Activated CD4-positive, alpha-beta memory T cell treated with anti-CD3 and anti-CD28 coated beads, Interleukin-2, amount 10 ng/mL, durations not matched to agents 7 days and 5 days (primary cell): Measurements from ENCODE around the gene LRRC49. TPM values are rescaled to one million over a fixed set of nuclear protein-coding genes. Genes with fewer than 3 reads are reported as not detected.
"Not testable (repeated sequence)": the region's sequence is repeated elsewhere in the genome, so short reads cannot be mapped to it uniquely, and the experiment has no call there.

Source experiments
- CTCF ChIA-PET: fragments of 350-600 bp; sonication (Branson Sonifier 250); formaldehyde crosslinking; loops from one replicate; lab custom pipeline; 2021; ENCODE audit warnings: antibody characterized with exemption, inconsistent platforms; lab: Charles Lee
- POLR2A ChIA-PET: fragments of 350-600 bp; sonication (Branson Sonifier 250); formaldehyde crosslinking; loops from one replicate; lab custom pipeline; 2021; ENCODE audit warnings: antibody characterized with exemption; lab: Charles Lee
- DNase-seq: peaks from one replicate; pipeline ENCODE4 v3.0.0-alpha.2; 2020
- H3K27ac Mint-ChIP-seq: one replicate; pipeline ENCODE4 v1.8.0; 2021; ENCODE audit warnings: mild to moderate bottlenecking, mixed read lengths
- H3K27me3 Mint-ChIP-seq: one replicate; pipeline ENCODE4 v1.8.0; 2021; ENCODE audit warnings: mixed read lengths
- H3K36me3 Mint-ChIP-seq: one replicate; pipeline ENCODE4 v1.8.0; 2021; ENCODE audit warnings: low read depth, mixed read lengths
- H3K4me1 Mint-ChIP-seq: one replicate; pipeline ENCODE4 v1.8.0; 2021; ENCODE audit warnings: mixed read lengths
- H3K4me3 Mint-ChIP-seq: one replicate; pipeline ENCODE4 v1.8.0; 2021; ENCODE audit warnings: mild to moderate bottlenecking, mixed read lengths
- H3K9me3 Mint-ChIP-seq: one replicate; pipeline ENCODE4 v1.8.0; 2021; ENCODE audit warnings: mixed read lengths
- total RNA-seq, 2 experiments: library from RNA; stranded (reverse); gene quantifications; one replicate each; pipeline ENCODE4 v1.2.3, GENCODE V29; 2021

The LRRC49 gene
- total RNA-seq, 2 experiments from 2014 or later, result not detected

GRCh38 chr15:70922119-70922518, 29.5 kb downstream of the LRRC49 start:
- no peak overlapping the region for H3K27ac Mint-ChIP-seq

GRCh38 chr15:70923311-70924080, 30.9 kb downstream of the LRRC49 start:
- no peak for DNase-seq
- Mint-ChIP-seq H3K27ac (no peak overlapping the region), H3K9me3 (peaks cover 3% of the 10 kb centered on the region), H3K4me1 (peaks cover 3% of the 10 kb centered on the region), H3K4me3 (no peak overlapping the region), H3K27me3 (peaks cover 10% of the 10 kb centered on the region), H3K36me3 (no peaks in the 10 kb centered on the region)
- ChIA-PET CTCF (no interaction called here), POLR2A (no interaction called here)

More at GRCh38 chr15:70922119-70922518, 29.5 kb downstream of the LRRC49 start:
- H3K36me3 Mint-ChIP-seq, result no peaks in the 10 kb centered on the region
- H3K9me3 Mint-ChIP-seq, result peaks cover 3% of the 10 kb centered on the region
- CTCF ChIA-PET, result no interaction called here
- peaks cover 10% of the 10 kb centered on the region for H3K27me3 Mint-ChIP-seq
- peaks cover 3% of the 10 kb centered on the region for H3K4me1 Mint-ChIP-seq
- POLR2A ChIA-PET, result no interaction called here
- no peak for DNase-seq
- no peak overlapping the region for H3K4me3 Mint-ChIP-seq

GRCh38 chr15:70926914-70927313, 34.3 kb downstream of the LRRC49 start:
- CTCF ChIA-PET, H3K9me3 Mint-ChIP-seq, H3K36me3 Mint-ChIP-seq, H3K4me3 Mint-ChIP-seq, DNase-seq, H3K4me1 Mint-ChIP-seq, H3K27ac Mint-ChIP-seq, POLR2A ChIA-PET: not testable (repeated sequence)
- peaks cover 15% of the 10 kb centered on the region for H3K27me3 Mint-ChIP-seq

- DNase-seq, result no peak
- Mint-ChIP-seq H3K27ac (no peak overlapping the region), H3K27me3 (peaks cover 17% of the 10 kb centered on the region), H3K36me3 (no peaks in the 10 kb centered on the region), H3K4me3 (no peak overlapping the region), H3K9me3 (no peaks in the 10 kb centered on the region), H3K4me1 (peaks cover 2% of the 10 kb centered on the region)
- CTCF ChIA-PET, result no interaction called here
- POLR2A ChIA-PET, result no interaction called here
These were observed 39.2 kb downstream of the LRRC49 start for GRCh38 chr15:70931821-70932220.

- H3K27me3 Mint-ChIP-seq, result peaks cover 16% of the 10 kb centered on the region
- no peak overlapping the region for H3K4me3 Mint-ChIP-seq
- DNase-seq, result no peak
- CTCF ChIA-PET, result no interaction called here
- POLR2A ChIA-PET, result no interaction called here
- H3K9me3 Mint-ChIP-seq, result no peaks in the 10 kb centered on the region
- no peaks in the 10 kb centered on the region for H3K36me3 Mint-ChIP-seq
- no peaks in the 10 kb centered on the region for H3K4me1 Mint-ChIP-seq
- no peak overlapping the region for H3K27ac Mint-ChIP-seq
These were observed 39.8 kb downstream of the LRRC49 start for GRCh38 chr15:70932397-70932796.

GRCh38 chr15:70933411-70933810, 40.8 kb downstream of the LRRC49 start:
- Mint-ChIP-seq H3K4me3 (no peak overlapping the region), H3K27ac (no peak overlapping the region), H3K36me3 (no peaks in the 10 kb centered on the region), H3K27me3 (peaks cover 16% of the 10 kb centered on the region), H3K9me3 (no peaks in the 10 kb centered on the region), H3K4me1 (no peaks in the 10 kb centered on the region)
- no peak for DNase-seq
- ChIA-PET POLR2A (no interaction called here), CTCF (no interaction called here)

DNA sequence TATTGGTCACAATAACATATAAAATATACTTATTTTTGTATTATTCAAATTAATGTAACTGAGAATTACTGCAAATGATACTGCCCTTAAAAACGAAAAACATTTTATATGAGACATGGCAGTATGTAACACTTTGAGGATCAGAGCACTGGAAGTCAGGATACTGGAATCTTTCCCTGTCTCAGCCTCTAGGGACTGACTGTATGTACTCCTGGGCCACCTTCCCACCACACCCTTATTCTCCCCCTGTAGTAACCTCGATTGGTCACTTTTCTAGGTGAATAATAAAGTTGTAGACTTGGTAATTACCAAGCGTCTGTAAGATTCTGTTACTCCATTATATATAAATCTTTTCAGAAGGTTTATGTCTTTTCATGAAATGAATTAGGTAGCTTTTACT, 43.0 kb downstream of the LRRC49 start:
- ChIA-PET CTCF (no interaction called here), POLR2A (no interaction called here)
- H3K4me3 Mint-ChIP-seq, result no peak overlapping the region
- H3K9me3 Mint-ChIP-seq, result no peaks in the 10 kb centered on the region
- no peaks in the 10 kb centered on the region for H3K4me1 Mint-ChIP-seq
- peaks cover 11% of the 10 kb centered on the region for H3K27me3 Mint-ChIP-seq
- no peak for DNase-seq
- H3K27ac Mint-ChIP-seq, result no peak overlapping the region
- H3K36me3 Mint-ChIP-seq, result no peaks in the 10 kb centered on the region

- CTCF ChIA-PET, result no interaction called here
- H3K4me1 Mint-ChIP-seq, result no peaks in the 10 kb centered on the region
These were observed 43.7 kb downstream of the LRRC49 start for GRCh38 chr15:70936326-70936725.

DNA sequence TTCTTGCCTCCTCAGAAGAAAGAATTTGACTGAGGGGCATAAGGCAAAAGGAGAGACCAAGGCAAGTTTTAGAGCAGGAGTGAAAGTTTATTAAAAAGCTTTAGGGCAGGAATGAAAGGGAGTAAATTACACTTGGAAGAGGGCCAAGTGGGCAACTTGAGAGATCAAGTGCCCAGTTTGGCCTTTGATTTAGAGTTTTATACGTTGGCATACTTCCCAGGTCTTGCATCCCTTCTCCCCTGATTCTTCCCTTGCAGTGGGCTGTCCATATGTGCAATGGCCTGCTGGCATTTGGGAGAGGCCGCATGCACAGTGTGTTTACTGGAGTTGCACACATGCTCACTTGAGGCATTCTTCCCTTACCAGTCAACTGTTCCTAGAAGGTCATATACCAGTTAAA, 50.7 kb downstream of the LRRC49 start:
- H3K4me3 Mint-ChIP-seq, H3K36me3 Mint-ChIP-seq, POLR2A ChIA-PET, CTCF ChIA-PET, DNase-seq, H3K27me3 Mint-ChIP-seq, H3K4me1 Mint-ChIP-seq, H3K9me3 Mint-ChIP-seq, H3K27ac Mint-ChIP-seq: not testable (repeated sequence)

More at GRCh38 chr15:70936326-70936725, 43.7 kb downstream of the LRRC49 start:
- Mint-ChIP-seq H3K9me3 (no peaks in the 10 kb centered on the region), H3K27ac (no peak overlapping the region), H3K4me3 (no peak overlapping the region), H3K36me3 (no peaks in the 10 kb centered on the region), H3K27me3 (peaks cover 11% of the 10 kb centered on the region)
- no peak for DNase-seq
- POLR2A ChIA-PET, result no interaction called here

DNA sequence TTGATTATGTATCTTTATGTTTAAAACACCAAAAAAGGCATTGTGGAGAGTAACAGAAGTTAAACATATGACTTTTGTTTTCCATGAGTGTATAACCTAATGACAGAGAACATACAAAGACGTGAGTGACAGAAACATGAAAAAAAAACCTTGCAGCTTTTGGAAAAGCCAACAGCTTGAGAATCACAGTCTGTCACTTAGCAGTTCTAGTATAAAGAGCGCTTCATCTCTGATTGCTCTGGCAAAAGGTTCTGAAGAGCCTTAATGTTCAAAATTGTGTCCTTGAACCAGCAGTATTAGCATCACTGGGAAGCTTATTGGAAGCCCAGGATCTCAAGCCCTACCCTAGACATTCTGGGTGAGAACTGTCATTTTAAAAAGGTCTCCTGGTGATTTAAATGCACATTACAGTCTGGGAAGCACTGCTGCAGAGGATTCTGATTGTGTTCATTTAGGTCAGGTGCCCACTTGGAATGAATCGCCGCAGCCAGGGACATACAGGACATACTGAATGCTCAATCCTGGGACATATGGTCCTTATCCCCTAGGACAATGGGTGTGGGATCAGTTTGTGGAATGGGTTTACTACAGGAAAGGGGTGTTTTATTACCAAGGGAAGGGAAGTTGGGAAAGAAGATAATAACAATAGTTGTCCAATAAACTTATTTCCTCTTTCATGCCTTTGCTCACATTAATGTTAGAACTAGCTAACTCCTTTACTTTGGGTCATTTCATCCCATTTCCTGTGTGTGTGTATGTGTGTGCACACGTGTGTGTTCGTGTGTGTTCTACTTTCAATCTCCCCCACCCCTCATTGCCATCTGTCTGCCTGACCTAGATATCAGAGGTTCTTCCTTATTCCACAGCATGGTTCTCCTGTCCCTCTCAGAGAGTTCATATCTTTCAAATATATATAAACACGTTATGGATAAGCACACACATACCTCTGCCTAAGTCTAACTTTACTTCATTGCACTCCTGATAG, 55.0 kb downstream of the LRRC49 start:
- ChIA-PET CTCF (no interaction called here), POLR2A (no interaction called here)
- Mint-ChIP-seq H3K4me3 (no peak overlapping the region), H3K4me1 (no peaks in the 10 kb centered on the region), H3K27me3 (no peaks in the 10 kb centered on the region), H3K27ac (no peak overlapping the region), H3K36me3 (no peaks in the 10 kb centered on the region), H3K9me3 (no peaks in the 10 kb centered on the region)
- DNase-seq, result no peak

DNA sequence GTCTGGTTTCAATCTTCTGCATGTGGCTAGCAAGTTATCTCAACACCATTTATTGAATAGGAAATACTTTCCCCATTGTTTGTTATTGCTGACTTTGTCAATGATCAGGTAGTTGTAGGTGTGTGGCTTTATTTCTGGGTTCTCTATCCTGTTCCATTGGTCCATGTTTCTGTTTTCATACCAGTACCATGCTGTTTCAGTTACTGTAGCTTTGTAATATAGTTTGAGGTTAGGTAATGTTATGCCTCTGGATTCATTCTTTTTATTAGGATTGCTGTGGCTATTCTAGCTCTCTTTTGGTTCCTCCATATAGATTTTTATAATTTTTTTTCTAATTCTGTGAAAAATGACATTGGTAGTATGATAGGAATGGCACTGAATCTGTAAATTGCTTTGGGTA, 58.3 kb downstream of the LRRC49 start:
- ChIA-PET POLR2A (no interaction called here), CTCF (no interaction called here)
- no peak overlapping the region for H3K4me3 Mint-ChIP-seq
- H3K27ac Mint-ChIP-seq, result no peak overlapping the region
- no peaks in the 10 kb centered on the region for H3K27me3 Mint-ChIP-seq
- DNase-seq, result no peak
- H3K9me3 Mint-ChIP-seq, result no peaks in the 10 kb centered on the region
- no peaks in the 10 kb centered on the region for H3K36me3 Mint-ChIP-seq
- H3K4me1 Mint-ChIP-seq, result no peaks in the 10 kb centered on the region

- Mint-ChIP-seq H3K27me3 (peaks cover 2% of the 10 kb centered on the region), H3K4me3 (no peak overlapping the region)
These were observed 61.5 kb downstream of the LRRC49 start for GRCh38 chr15:70954171-70954570.

DNA sequence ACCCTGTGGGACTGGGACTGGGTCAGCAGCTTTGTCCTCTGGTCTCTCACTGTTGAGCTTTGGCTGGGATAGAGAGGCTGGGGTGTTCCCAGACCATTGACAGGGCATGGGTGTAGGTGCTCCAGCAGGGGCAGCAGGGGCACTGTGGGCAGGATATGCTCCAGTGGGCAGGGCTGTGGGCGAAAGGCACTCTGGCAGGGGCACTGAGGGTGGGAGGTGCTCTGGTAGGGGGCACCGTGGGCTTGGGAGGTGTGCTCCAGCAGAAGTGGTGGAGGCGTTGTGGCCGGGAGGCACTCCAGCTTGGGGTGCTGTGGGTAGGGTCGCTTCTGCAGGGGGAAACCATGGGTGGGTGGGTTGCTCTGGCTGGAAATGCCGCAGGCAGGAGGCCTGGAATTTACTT, 62.1 kb downstream of the LRRC49 start:
- DNase-seq, result no peak

More at GRCh38 chr15:70954171-70954570, 61.5 kb downstream of the LRRC49 start:
- Mint-ChIP-seq H3K9me3 (no peaks in the 10 kb centered on the region), H3K27ac (no peak overlapping the region), H3K36me3 (no peaks in the 10 kb centered on the region), H3K4me1 (no peaks in the 10 kb centered on the region)
- ChIA-PET POLR2A (no interaction called here), CTCF (no interaction called here)
- DNase-seq, result no peak

More for the DNA sequence above, 62.1 kb downstream of the LRRC49 start:
- peaks cover 2% of the 10 kb centered on the region for H3K27me3 Mint-ChIP-seq
- no peaks in the 10 kb centered on the region for H3K4me1 Mint-ChIP-seq
- ChIA-PET POLR2A (no interaction called here), CTCF (no interaction called here)
- H3K4me3 Mint-ChIP-seq, result no peak overlapping the region
- H3K27ac Mint-ChIP-seq, result no peak overlapping the region
- no peaks in the 10 kb centered on the region for H3K9me3 Mint-ChIP-seq
- H3K36me3 Mint-ChIP-seq, result no peaks in the 10 kb centered on the region
